Stimulated activated CD4-positive, alpha-beta T cell treated with anti-CD3 and anti-CD28 coated beads, Interleukin-4, amount 100 ng/mL, for 48 hours (primary cell): Measurements from ENCODE around the gene PLK3.
"Not testable (repeated sequence)": the region's sequence is repeated elsewhere in the genome, so short reads cannot be mapped to it uniquely, and the experiment has no call there.

ENCODE experiments used
- DNase-seq, 2 donors: peaks; one replicate each; pipeline ENCODE4 v3.0.0-alpha.2; 2020; ENCODE audit warnings: low read depth in 2 of 2

Gene PLK3

DNA sequence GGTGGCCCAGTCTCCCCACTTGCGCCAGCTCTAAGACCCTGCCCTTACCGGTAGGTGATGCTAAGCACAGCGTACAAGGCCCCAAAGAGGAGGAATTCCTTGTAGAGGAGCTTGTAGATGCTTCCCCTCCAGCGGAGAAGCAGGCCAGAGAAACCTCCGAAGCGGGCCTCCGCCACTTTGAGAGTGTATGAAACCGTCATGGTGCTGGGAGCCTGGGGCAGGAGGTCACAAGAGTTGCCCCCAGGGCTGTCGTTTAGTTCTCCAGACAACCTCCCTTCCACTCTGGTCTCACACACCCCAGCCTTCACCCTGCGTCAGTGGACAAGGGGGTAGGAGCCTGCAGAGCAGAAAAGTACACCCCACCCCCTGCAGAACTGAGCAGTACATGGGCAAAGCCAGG lies 12.7 kb upstream of the PLK3 start:
- DNase-seq: no peak

DNA sequence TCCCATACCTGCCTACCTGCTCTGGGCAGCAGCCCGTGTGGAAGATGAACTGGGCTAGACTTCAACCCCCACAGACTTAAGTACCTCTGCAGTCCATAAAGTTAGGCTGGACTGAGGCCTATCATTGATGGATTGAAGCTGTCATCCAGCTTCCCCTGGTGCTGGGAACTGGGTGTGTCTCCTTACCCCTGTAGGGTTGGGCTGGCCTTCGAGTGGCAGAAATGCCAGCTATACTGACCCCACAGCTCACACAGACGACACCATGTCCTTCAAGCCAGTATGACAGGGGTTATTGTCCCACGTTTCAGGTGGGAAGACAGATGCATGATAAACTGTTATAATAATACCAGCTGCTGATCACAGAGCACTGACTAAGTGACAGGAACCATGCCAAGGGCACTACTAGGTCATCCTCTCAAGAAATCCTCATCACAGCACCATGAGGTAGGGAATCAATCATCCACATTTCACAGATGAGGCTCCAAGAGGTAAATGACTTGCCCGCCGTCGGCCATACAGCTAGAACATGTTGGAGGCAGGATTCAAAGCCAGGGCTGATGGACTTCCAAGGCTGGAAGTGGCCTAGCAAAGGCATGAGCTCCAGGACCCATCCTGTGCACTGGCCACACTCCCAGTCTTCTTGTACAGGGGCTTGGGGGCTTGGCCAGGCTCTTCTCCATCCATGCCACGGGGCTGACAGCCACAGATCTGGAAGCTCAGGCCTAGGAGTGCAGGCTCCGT lies 11.9 kb upstream of the PLK3 start, which contains the start of gene BEST4:
TSS of gene BEST4 (minus strand) at position 51 of the 741 bp plus-strand sequence. CDS start 465 bp downstream, outside the sequence.
- DNase-seq: no peak

DNA sequence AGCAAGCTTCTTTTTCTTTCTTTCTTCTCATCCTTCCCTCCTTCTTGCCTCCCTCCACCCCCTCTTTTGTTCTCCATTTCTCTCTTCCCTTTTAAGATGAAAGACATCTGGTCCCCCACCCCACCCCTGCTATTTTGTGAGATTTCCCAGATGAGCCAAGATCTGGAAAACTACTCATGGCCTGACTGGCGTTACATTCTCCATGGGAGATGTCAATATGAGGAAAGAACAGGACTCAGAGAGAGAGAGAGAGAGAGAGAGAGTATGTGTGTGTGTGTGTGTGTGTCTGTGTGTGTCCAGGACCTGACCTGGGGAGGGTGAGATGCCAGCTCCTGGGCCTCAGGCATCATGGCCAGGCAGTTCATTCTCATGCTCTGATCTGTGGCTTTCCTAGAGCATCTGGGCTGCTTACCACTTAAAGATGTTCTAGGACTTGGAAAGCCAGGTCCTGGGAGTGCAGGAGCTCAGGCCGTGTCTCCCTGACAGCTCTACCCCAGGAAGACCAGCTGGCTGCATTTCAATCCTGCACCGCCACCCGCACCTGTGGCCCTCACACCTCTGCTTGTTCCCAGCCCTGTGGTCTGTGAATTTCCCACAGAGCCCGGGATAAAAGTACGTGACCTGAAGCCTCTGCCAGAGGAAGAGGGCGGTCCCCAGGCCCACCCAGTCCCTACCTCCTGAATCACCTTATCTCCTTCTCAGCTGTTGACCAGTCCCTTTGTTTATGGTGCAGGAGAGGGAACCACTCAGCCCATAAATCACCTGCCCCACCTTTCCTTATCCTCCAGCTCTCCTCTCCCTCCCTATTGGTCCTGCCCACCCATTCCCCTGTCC lies 9.0 kb upstream of the PLK3 start:
- DNase-seq: no peak

DNA sequence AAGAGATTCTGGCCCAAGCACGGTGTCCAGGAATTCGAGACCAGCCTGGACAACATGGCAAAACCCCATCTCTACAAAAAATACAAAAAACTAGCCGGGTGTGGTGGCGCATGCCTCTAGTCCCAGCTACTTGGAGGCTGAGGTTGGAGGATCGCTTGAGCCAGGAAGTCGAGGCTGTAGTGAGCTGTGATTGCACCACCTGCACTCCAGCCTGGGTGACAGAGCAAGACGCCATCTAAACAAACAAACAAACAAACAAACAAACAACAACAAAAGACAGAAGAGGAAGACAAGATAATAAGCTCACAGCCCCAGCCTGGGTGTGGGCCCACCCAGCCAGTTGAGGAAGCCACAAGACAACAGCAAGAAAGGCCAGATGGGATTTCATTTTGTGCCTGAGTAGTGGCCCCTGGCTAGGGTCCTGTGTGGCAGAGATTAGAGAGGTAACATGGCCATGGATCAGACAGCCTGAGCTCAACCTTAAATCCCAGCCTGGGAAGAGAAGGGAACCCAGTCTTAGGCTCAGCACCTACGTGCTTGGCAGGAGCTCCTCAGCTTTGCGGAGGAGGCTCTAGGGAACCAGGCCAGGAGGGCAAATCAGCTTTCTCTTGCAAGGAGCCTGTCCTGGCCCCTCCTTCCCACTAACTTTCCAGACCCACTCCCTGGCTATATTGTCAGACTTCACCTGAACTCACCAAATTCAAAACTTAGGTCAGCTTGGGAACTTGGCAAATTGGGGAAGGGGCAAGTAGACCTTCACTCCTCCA lies 7.3 kb upstream of the PLK3 start:
- DNase-seq: no peak

DNA sequence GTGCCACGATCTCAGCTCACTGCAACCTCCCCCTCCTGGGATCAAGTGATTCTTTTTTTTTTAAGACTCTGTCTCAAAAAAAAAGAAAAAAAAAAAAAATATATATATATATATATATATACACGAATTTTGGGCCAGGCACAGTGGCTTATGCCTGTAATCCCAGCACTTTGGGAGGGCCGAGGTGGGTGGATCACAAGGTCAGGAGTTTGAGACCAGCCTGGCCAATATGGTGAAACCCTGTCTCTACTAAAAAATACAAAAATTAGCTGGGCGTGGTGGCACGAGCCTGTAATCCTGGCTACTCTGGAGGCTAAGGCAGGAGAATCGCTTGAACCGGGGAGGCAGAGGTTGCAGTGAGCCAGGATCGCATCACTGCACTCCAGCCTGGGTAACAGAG lies 2.3 kb upstream of the PLK3 start:
- not testable (repeated sequence) for DNase-seq

DNA sequence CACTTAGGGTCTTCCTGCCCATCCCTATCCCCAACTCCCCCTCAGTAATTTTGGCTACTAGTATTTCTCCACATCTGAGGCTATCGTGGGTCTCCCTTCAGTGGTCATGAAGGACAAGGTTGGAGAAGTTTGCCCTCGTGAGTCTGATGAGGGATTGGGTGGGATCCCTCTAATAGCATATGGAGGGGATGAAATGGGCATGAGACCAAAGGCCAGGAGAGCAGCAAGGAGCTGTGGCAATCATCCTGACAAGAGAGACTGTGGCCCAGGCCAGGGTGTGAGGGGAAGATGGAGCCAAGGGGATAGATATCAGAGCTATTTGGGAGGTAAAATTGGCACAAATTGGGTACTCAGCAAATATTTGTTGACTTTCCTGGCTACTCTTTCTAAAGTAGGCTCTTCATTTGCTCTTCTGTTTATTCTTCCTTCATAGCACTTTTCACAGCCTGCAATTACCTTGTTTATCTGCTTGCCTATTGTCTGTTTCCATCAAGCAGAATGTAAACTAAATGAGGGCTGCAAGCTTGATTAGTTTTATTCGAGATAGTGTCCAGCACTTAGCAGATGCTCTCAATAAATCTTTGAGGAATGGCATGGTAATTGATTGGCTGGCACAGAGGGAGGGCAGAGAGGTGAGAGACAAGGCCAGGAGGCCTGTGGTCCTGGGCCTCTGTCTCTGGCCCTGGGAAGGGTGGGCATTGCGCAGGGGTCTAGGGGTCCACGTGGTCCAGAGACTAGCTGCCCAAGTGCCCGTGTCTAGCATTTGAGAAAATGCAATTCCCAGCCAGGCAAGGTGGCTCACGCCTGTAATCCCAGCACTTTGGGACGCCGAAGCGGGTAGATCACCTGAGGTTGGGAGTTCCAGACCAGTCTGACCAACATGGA lies 1.5 kb upstream of the PLK3 start:
- DNase-seq: no peak

DNA sequence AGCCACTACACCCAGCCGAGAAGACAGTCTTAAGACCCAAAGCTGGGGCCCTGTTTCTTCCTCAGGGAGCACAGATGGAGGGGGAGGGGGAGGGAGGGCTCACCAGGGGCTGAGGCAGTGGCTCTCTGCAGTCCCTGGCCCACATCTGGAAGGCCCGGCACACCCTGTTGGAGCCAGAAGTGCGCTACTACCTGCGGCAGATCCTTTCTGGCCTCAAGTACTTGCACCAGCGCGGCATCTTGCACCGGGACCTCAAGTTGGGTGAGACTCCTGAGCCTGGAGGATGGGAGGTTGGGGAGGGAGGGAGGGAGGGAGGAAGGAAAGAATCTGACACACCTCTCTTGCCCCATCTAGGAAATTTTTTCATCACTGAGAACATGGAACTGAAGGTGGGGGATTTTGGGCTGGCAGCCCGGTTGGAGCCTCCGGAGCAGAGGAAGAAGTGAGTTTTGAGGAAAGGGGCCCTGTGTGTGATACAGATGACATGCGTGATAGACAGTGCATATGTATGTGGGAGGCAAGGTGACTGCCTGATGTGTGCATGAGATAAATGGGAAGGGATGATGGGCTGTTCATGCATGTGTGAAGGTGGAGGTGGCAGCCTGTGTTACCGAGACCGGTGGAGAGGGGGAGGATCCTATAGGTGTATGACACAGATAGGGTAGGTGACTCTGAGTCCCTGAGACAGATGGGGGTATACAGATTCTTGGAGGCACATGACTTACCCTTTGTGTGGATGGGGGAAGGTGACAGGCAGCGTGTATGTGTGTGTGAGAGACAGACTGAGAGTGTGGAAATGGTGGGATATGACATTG lies 1.5 kb downstream of the PLK3 start:
- no peak for DNase-seq

DNA sequence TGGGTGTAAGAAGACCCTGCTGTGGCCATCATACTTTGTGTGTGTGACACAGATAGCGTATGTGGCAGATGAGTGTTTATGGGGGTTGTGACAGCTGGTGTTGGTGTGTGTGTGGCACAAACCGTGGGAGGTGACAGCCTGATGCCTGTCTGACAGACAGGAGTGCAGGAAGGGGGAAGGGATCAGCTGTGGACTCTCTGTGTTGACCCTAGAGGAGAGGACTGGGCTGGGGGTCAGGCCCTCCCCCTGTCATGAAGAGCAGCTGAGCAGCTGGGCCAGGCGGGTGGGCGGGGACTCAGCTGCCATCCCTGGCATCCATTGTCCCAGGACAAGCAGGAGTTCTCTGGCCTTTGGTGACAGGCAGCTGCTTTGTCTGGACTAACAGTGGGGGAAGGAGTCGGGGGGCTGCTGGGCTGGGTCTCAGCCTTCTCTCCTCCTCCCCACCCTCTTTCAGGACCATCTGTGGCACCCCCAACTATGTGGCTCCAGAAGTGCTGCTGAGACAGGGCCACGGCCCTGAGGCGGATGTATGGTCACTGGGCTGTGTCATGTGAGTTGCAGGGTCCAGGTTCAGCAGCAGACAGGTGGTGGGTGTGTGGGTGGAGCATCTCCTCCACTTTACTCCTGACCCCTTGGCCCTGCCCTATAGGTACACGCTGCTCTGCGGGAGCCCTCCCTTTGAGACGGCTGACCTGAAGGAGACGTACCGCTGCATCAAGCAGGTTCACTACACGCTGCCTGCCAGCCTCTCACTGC lies 2.3 kb downstream of the PLK3 start:
- no peak for DNase-seq

DNA sequence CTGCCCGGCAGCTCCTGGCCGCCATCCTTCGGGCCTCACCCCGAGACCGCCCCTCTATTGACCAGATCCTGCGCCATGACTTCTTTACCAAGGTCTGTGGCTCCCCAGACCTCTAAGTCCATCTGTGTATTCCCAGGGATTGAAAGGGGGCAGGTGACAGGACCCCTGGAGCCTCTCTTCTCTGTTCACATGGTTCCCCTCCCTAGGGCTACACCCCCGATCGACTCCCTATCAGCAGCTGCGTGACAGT lies 2.8 kb downstream of the PLK3 start:
- no peak for DNase-seq

DNA sequence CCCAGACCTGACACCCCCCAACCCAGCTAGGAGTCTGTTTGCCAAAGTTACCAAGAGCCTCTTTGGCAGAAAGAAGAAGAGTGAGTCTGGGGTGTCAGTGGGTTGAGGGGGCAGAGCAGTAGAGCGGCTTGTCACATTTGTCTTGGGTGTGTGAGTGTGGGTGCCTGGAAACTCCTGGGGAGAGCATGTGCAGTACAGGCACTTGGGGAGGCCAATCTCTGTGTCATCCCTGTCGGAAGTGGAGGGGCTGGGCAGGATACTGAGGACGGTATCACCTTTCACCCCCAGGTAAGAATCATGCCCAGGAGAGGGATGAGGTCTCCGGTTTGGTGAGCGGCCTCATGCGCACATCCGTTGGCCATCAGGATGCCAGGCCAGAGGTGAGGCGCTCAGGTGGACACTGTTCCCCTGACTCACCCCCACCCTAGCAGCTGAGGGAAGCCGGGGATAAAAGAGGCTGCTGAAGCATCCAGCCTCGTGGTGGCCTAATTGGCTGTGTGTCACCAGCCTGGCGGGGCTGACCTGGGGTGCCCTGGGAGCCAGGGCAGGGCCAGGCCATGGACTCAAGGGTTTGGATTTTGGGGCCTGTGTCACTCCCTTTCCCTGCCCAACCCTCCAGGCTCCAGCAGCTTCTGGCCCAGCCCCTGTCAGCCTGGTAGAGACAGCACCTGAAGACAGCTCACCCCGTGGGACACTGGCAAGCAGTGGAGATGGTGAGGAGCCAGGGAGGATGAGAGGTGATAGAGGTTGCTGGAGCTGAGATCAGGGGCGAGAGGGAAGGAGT lies 3.3 kb downstream of the PLK3 start:
- no peak for DNase-seq

DNA sequence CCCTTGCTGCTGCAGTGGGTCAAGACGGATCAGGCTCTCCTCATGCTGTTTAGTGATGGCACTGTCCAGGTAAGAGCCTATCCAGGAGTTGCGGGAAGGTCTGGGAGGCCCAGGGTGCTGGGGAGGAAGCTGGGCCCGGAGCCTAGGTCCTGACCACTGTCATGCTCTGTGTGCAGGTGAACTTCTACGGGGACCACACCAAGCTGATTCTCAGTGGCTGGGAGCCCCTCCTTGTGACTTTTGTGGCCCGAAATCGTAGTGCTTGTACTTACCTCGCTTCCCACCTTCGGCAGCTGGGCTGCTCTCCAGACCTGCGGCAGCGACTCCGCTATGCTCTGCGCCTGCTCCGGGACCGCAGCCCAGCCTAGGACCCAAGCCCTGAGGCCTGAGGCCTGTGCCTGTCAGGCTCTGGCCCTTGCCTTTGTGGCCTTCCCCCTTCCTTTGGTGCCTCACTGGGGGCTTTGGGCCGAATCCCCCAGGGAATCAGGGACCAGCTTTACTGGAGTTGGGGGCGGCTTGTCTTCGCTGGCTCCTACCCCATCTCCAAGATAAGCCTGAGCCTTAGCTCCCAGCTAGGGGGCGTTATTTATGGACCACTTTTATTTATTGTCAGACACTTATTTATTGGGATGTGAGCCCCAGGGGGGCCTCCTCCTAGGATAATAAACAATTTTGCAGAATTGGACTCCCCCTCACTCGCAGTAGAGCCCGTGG lies 5.3 kb downstream of the PLK3 start:
- no peak for DNase-seq

DNA sequence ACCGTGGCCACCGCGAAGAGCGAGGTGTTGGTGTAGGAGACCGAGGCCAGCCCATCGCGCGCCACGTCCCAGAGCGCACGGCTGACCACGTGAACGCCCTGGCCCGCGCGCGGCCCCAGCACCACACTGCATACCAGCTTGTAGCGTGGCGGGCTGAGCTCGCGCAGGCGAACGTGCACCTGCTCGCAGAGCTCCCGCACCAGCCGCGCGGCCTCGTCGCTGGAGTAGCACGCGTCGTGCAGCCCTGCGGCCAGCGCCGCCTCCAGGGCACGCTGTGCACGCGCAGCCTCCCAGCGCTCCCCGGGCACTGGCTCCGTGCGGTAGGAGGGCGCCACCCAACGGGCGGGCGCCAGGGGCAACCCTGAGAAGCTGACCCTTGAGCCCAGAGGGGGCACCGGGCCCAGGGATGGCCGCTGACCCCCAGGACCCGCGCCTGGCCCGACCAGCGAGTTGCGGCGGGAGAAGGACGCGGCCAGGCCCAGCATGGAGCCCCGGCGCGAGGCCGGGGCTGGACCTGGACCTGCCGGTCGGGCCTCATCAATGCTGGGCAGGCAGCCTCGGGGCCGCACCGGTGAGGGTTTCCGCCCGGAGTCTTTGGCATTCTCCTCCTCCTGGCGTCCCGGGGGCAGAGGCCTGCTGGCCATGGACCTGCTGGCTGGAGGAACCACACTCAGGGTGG lies 6.0 kb downstream of the PLK3 start:
- DNase-seq: no peak

DNA sequence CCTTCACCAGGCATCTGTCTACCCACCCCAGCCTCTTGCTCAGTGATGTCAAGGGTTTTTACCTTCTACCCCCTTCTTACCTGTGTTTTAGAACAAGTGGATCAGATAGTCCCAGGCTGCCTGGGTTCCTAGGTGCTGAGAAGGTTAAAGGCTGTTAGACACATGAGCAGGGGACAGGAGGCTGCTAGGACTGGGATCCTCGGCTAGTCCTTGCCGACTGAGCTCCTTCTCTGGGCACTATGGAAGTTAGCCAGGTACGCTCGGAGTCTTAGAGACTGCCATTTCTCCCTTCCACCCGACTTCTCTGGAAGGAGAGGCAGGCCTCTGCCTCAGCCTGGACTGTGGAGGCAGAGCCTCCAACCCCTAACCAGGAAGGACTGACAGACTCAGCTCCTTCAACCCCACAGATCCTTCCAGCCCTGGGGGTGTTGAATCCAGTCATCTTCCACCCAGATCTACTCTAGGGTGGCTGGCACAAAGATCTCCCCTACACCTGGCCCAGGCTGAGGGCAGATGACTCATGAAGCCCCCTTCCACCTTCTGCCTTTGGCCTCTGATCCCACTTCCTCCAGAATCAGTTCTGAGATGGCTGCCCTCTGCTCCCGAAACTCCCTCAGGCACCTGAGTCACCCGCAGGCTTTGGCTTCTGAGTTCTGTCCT lies 6.7 kb downstream of the PLK3 start, which contains the start of gene DYNLT4:
TSS of gene DYNLT4 (minus strand) at position 648 of the 660 bp plus-strand sequence. CDS start 683 bp downstream, outside the sequence.
- DNase-seq: no peak

DNA sequence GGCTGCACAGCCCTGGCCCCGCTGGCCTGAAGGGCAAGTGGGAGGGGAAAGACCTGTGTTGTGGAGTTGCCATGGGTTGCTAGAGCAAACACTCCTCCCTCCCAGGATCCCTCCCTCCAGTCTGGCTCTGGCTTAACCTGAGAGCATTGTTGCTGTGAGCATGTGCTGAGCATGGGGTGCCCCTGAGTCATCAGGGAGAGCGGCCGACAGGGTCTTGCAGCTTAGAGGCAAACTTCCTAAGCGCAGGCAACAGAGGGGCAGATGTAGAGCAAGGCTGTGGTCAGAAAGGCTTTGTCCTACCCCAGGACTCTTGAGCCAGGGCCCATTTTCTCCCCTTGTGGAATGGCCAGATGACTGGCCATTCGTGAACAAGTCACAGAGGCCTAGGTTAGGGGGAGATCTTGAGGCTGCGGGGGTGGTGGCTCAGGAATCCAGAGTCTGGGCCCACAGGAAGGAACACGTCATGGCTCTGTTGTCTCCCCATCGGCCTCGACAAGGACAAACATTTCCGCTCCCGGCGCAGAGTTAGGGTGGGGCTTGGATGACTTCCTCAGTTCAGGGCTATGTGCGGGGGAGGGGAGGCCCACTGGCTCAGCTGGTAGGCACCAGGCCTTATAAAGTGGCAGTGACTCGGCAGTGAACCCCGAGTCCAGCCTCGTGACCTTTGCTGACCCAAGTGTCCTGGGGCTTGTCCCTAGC lies 7.3 kb downstream of the PLK3 start:
- DNase-seq: peak; percentile 83 to 90

DNA sequence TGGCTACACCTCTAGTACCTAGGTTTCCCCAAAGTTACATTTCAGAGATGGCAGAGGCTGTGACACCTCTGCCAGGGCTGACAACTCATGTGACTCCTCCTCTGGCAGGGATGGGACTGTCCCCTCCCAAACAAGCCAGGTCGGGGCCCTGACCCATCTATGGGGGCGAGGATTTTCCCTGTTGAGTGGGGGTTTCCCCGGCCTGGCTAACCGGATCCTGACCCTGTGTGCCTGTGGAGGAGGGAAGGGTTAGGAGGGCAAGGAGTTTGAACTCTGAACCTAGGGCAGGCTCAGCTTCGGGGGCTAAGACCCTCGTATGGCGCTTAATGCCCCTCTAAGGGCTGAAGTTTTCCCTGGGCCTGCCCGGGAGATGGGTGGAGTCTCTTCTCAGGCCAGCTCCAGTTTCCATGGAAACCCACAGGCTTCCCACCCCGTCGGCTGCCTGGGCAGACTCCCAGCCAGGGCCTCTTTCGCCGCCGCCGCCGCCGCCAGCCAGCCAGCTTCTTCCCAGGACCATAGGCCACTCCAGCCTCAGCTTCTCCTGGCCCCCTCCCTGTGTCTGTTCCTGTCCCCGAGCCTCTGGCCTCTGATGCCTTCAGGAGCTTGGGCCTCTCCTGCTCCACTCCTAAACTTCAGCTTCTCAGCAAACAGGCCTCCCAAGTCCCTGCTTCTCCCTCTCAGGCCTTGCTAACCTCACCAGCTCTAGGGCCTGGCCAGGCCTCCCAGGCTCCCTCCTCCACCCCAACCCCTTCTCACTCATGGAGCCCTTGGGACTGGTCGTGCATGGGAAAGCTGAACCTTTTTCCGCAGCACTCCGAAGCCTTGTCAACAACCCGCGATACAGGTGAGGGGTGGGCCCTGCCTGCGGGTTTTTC lies 8.1 kb downstream of the PLK3 start, which contains the start of gene BTBD19:
TSS of gene BTBD19 (plus strand) at position 461 of the 875 bp plus-strand sequence. CDS start at position 759, 298 bp downstream.
- DNase-seq: peak; percentile 66 to 82
